Stimulated activated CD8-positive, alpha-beta memory T cell treated with anti-CD3 and anti-CD28 coated beads, Interleukin-12 subunit alpha, Interleukin-12 subunit beta, amount 100 ng/mL, for 24 hours (primary cell): ENCODE results near the gene CRTC3.

Experiments used
- DNase-seq: peaks from one replicate; pipeline ENCODE4 v3.0.0-alpha.2; 2020; ENCODE audit errors: extremely low read depth

Gene CRTC3

GRCh38 chr15:90562669-90563068 is 32.9 kb downstream of the CRTC3 start:
- no peak for DNase-seq

DNA sequence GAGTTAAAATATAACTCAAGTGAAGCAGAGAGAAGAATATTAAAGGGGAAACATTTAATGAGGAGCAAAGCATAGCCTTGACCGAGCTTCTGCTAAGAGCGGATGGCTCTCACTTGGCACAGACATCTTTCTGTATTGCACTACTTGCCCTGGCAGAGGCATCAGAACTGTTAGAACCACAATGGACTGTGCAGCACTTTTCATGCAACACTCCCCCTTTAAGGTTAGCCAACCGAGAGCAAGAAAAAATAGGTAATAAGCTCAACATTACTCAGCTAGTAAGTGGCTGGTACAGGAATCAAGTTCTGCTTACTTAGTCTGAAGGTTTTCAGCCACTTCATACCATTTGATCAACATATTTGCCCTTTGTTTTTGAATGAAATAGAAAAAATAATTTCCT is 33.7 kb downstream of the CRTC3 start:
- DNase-seq, result no peak

GRCh38 chr15:90564051-90564450 is 34.3 kb downstream of the CRTC3 start:
- no peak for DNase-seq

GRCh38 chr15:90564590-90564989 is 34.9 kb downstream of the CRTC3 start:
- no peak for DNase-seq

DNA sequence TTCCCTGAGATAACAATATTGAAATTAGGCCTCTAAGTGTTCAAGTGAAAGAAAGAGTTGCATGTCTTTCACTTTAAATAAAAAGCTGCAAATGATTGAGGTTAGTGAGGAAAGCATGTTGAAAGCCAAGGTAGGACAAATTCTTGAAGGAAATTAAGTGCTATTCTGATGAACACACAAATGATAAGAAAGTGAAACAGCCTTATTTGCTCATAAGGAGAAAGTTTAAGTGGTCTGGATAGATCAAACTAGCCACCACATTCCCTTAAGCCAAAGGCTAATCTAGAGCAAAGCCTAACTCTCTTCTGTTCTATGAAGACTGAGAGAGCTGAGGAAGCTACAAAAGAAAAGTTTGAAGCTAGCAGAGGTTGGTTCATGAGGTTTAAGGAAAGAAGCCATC is 36.1 kb downstream of the CRTC3 start:
- DNase-seq, result no peak

DNA sequence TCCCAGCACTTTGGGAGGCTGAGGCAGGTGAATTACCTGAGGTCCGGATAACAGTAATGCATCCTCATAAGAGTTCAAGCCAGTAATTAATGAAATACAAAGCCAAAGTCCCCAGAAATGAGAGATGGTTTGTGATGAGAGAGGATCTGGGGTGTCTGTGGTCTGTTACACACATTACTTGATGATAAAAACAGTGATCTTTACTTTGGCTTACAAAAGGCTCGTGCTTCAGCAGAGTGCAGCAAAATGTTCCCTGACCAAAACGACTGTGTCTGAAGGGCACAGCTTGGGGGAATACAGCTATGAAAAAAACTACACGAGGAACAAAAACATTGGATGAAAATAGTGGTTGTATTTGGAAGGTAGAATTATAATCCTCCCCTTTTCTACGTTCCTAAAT is 40.9 kb downstream of the CRTC3 start:
- no peak for DNase-seq

DNA sequence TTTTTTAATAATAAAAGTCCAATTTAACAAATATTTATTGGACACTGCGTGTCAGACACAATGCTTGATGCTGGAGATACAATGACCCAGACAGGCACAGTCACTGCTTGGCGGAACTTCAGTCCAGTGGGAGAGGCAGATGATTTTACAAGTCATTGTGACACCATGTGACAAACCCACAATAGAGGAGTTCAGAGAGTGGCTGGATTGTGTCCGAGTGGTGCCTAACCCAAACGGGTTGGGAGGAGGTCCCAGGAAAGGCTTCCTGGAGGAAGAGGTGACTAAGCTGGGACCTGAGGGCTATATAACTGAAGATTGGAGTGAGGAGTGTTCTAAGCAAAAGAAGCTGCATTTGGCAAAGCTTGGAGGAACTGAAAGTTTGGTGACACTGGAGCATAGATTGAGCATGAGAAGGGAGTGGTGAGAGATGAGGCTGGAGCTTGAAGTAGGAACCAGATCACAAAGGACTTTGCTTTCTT is 41.4 kb downstream of the CRTC3 start:
- no peak for DNase-seq

GRCh38 chr15:90572893-90573292 is 43.2 kb downstream of the CRTC3 start:
- no peak for DNase-seq

- no peak for DNase-seq
Observed at GRCh38 chr15:90576711-90577389, 47.1 kb downstream of the CRTC3 start.

- no peak for DNase-seq
Observed at GRCh38 chr15:90579213-90579612, 49.5 kb downstream of the CRTC3 start.

- no peak for DNase-seq
Observed at GRCh38 chr15:90580099-90580498, 50.4 kb downstream of the CRTC3 start.

- DNase-seq, result no peak
Observed at GRCh38 chr15:90580541-90580940, 50.8 kb downstream of the CRTC3 start.

DNA sequence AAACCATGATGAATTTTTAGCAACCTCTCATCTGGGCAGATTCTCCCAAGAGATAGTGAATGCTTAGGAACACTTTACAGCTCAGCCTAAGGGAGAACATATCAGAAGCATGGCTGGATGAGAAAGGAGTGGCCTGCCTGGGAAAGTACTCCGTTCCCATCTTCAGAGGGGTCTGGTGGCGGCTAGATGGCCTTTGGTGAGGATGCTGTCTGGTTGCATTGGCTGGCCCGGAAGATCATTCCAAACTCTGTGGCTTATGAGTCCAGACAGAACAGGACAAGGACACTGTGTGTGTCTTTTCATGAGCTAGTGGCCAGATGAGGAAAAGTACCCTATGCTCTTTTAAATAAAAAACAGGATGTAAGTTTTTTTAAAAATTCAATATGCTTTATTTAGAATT is 51.2 kb downstream of the CRTC3 start:
- DNase-seq, result no peak

GRCh38 chr15:90581771-90582352 is 52.1 kb downstream of the CRTC3 start:
- DNase-seq, result no peak

DNA sequence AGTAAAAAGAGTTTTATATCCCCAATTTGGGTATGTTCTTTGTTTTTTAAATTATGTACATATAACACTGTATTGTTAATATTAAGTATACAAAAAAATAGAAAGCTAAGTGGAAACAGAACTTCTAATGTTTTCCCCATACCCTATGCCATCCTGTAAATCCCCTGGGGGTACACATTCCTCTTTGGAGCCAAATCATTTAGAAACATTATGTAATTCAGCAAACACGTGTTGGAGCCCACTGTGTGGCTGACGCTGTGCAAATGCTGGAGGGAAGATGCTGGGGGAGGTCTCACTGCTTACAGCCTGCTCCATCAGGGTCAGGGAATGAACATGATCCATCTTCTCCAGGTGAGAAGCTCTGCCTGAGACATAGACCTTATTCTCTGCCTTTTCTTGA is 52.8 kb downstream of the CRTC3 start:
- DNase-seq, result no peak

DNA sequence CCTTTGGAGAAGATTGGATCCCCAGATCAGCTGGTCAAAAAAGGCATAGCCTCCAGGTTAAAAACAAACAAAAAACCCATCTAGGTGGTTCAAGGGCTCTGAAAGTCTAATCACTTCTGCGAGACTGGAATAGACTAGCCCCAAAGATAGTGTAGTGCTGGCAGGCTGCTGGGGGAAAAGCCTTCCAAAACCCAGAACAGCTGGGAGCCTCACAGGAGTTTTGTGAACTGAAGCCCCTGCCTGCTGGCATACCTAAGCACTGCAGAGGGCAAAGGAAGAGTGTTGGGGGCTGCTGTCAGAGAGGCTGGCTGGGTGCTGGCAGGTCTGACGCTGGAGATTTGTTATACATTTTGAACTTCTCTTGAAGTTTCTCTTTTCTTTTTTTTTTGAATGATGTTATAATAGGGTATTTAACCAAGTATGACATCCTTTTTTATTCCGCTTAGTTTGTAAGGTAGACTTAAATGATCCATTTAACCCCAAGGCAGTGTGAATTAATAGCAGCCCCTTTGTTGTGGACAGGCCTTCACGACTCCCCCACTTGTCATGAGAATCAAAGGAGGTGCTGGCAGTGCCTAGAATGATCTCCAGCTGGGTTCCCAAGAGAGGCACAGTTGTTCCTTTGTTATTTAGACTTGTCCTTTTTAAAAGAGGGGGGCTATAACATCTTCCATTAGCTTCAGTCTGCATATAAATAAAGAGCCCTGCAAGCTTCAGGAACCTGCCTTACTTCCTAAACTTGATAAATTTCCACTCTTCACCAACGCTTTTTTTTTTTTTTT is 53.9 kb downstream of the CRTC3 start:
- no peak for DNase-seq

- no peak for DNase-seq
Observed at GRCh38 chr15:90584841-90585240, 55.1 kb downstream of the CRTC3 start.

- DNase-seq, result no peak
Observed at GRCh38 chr15:90585863-90586262, 56.1 kb downstream of the CRTC3 start.

- DNase-seq, result no peak
Observed at GRCh38 chr15:90586948-90587347, 57.2 kb downstream of the CRTC3 start.

GRCh38 chr15:90588427-90588826 is 58.7 kb downstream of the CRTC3 start:
- no peak for DNase-seq

DNA sequence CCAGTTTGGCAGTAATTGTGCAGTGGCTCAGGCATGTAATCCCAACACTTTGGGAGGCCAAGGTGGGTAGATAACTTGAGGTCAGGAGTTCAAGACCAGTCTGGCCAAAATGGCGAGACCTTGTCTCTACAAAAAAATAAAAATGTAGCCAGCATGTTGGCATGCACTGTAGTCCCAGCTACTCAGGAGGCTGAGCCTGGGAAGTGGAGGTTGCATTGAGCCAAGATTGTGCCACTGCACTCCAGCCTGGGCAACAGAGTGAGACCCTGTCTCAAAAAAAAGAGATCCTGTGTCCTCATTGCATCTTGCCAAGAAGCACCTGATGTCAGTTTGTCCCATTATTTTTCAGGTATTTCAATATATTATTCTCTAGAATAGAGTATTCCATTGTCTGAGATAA is 61.8 kb downstream of the CRTC3 start:
- DNase-seq, result no peak

GRCh38 chr15:90592131-90592881 is 62.6 kb downstream of the CRTC3 start:
- no peak for DNase-seq
